Measurements from ENCODE around the gene TCERG1L. TPM values are rescaled to one million over a fixed set of nuclear protein-coding genes. Genes with fewer than 3 reads are reported as not detected.

The TCERG1L gene
- total RNA-seq, 2 donors from 2014 or later, result not detected

DNA sequence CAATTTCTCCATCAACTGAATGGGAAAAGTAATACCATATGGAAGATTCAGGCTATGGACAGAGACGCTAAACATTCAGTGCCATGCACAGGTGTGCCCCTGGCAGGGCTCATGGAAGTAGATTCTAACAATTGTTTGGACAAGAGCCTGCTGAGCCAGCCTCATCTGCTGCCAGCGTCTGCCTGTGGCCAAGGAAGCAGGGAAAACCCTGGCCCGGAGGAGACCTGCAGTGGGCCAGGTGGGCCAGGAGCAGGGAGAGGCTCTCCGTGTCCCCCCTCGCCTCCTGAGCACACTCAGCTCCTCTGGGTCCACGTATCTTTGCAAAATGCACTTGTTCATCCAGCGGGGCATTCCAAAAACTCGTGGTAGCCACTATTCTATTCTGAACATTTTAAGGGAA, 130.1 kb downstream of the TCERG1L start:
- Histone ChIP-seq H3K36me3 (no peaks in the 10 kb centered on the region), H3K4me3 (no peak overlapping the region), H3K27me3 (replicated peaks; ENCODE audit: insufficient read depth) (no peaks in the 10 kb centered on the region), H3K9me3 (no peaks in the 10 kb centered on the region), H3K27ac (no peak overlapping the region), H3K4me1 (ENCODE audit: control insufficient read depth in 1 of 2, low read depth in 2 of 2) (no peaks in the 10 kb centered on the region)
- DNase-seq (ENCODE audit: low spot score) (no peak), ATAC-seq (ENCODE audit: insufficient number of reproducible peaks, low FRiP score, low read depth) (no peak)
- TF ChIP-seq, protein P1, sequence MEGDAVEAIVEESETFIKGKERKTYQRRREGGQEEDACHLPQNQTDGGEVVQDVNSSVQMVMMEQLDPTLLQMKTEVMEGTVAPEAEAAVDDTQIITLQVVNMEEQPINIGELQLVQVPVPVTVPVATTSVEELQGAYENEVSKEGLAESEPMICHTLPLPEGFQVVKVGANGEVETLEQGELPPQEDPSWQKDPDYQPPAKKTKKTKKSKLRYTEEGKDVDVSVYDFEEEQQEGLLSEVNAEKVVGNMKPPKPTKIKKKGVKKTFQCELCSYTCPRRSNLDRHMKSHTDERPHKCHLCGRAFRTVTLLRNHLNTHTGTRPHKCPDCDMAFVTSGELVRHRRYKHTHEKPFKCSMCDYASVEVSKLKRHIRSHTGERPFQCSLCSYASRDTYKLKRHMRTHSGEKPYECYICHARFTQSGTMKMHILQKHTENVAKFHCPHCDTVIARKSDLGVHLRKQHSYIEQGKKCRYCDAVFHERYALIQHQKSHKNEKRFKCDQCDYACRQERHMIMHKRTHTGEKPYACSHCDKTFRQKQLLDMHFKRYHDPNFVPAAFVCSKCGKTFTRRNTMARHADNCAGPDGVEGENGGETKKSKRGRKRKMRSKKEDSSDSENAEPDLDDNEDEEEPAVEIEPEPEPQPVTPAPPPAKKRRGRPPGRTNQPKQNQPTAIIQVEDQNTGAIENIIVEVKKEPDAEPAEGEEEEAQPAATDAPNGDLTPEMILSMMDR (IDR thresholded peaks at IDR 0.05), result no peak

DNA sequence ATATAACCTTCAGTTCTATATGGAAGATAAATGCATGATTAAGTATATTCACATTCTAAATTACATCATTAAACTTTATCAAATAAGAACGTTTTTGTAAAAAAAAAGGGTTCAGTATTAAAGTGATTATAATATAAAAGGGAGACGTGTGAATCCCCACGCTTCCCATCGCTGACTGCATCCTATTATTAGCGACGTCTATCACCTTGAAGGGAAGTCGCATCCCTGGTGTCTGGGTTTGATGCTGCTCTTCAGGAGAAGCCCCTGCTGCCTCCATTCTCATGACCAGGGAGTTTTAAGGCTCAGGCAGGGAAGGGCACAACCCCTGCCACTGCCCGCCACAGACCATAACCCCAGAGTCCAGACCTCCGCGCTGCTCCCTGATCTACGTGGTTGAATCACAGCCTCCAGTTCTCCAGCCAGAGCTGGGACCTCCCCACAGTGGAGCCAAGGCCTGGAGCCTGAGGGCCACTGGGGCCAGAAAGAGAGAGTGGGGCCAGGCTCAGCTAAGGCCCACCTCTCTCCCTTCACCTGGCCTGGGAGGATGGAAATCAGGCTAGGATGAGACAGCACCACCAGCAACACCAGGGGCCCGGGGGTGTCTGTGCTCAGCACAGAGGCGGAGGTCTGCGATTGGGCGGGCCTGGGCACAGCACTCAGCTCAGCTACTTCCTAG, 130.6 kb downstream of the TCERG1L start:
- Histone ChIP-seq H3K4me1 (ENCODE audit: control insufficient read depth in 1 of 2, low read depth in 2 of 2) (no peaks in the 10 kb centered on the region), H3K9me3 (no peaks in the 10 kb centered on the region), H3K4me3 (no peak overlapping the region), H3K36me3 (no peaks in the 10 kb centered on the region), H3K27me3 (replicated peaks; ENCODE audit: insufficient read depth) (no peaks in the 10 kb centered on the region), H3K27ac (no peak overlapping the region)
- TF ChIP-seq, protein P1 (IDR thresholded peaks at IDR 0.05), result no peak
- no peak for ATAC-seq (ENCODE audit: insufficient number of reproducible peaks, low FRiP score, low read depth)
- no peak for DNase-seq (ENCODE audit: low spot score)

DNA sequence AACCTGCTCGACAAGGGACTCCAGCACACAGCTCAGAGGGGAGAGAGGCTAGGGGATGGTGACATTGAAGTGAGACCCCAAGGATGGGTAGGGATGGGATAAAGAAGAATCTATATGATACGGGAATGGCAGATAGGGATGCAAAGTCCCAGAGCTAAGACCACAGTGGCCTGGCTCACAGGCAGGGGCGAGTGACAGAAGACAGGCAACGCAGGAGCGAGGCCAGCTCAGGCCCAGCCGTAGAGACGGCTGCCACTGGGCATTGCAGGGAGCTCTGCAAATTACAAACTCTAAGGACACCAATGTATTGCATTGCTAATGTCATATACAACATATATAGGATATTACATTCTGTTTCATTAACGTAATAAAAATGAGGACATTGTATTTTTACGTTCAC, 131.4 kb downstream of the TCERG1L start:
- Histone ChIP-seq H3K36me3 (no peaks in the 10 kb centered on the region), H3K4me3 (no peak overlapping the region), H3K27ac (no peak overlapping the region), H3K9me3 (no peaks in the 10 kb centered on the region), H3K27me3 (replicated peaks; ENCODE audit: insufficient read depth) (no peaks in the 10 kb centered on the region), H3K4me1 (ENCODE audit: control insufficient read depth in 1 of 2, low read depth in 2 of 2) (no peaks in the 10 kb centered on the region)
- DNase-seq (ENCODE audit: low spot score) (no peak), ATAC-seq (ENCODE audit: insufficient number of reproducible peaks, low FRiP score, low read depth) (no peak)
- TF ChIP-seq, protein P1 (IDR thresholded peaks at IDR 0.05), result no peak

DNA sequence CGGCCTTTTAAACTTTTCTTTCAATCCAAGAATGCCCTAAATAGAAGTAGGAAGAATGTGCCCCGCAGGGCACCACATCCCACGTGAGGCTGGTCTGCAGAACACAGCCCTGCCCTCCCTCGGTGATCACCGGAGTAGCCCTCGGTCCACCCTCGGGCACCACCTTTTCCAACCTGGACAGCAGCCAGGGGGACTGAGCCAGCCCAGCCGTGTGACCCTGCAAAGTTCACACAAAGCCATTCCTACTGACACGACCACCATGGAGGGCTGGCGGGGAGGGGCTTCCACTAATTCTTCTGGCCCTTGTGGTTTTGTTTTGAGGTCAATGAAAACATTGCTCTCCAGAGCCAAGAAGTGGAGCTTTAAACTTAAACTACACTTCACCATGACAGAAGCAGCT, 132.2 kb downstream of the TCERG1L start:
- DNase-seq (ENCODE audit: low spot score), result no peak
- no peaks in the 10 kb centered on the region for H3K27me3 ChIP-seq (replicated peaks; ENCODE audit: insufficient read depth)
- no peak for ATAC-seq (ENCODE audit: insufficient number of reproducible peaks, low FRiP score, low read depth)

DNA sequence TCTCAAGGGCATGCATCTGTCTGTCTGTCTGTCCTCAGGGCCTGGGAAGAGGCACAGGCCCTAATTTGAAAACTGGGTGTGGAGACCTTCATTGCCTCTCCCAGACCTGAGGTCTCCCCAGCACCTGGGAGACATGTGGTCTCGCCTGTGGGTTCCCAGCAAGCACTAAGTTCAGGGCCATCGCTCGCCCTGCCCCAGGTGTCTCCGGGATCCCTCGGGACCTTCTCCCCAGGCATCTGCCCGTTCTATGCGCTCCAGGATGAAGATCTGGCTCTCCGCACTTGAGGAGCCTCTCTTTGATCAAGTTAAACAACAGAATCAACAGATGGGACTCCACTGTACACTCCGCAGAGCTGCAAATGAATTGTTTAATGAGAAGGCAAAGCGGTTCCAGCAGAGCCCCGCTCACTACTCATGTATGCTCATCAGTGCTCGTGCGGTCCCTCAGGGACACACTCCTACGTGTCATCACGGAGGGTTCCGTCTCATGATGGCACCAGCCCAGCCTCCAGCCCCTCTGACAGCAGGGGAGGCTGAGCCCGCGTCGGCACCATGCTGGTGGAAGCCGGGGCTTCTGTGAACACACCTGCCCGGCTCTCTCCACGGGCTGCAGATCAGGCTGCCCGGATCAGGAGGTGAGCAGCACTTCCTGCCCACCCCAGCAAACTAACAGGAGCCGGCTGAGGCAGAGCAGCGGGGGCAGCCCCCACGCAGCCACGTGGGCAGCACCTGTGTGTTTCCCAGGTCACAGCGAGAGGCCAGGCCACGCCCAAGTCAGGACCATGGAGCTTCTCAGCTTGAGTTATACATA, 132.8 kb downstream of the TCERG1L start:
- DNase-seq (ENCODE audit: low spot score) (no peak), ATAC-seq (ENCODE audit: insufficient number of reproducible peaks, low FRiP score, low read depth) (no peak)
- Histone ChIP-seq H3K27me3 (replicated peaks; ENCODE audit: insufficient read depth) (no peaks in the 10 kb centered on the region), H3K4me3 (no peak overlapping the region), H3K36me3 (no peaks in the 10 kb centered on the region), H3K4me1 (ENCODE audit: control insufficient read depth in 1 of 2, low read depth in 2 of 2) (no peaks in the 10 kb centered on the region), H3K27ac (no peak overlapping the region), H3K9me3 (no peaks in the 10 kb centered on the region)
- TF ChIP-seq, protein P1 (IDR thresholded peaks at IDR 0.05), result no peak

More for the DNA sequence above, 132.2 kb downstream of the TCERG1L start:
- Histone ChIP-seq H3K36me3 (no peaks in the 10 kb centered on the region), H3K4me1 (ENCODE audit: control insufficient read depth in 1 of 2, low read depth in 2 of 2) (no peaks in the 10 kb centered on the region), H3K9me3 (no peaks in the 10 kb centered on the region), H3K4me3 (no peak overlapping the region), H3K27ac (no peak overlapping the region)
- TF ChIP-seq, protein P1 (IDR thresholded peaks at IDR 0.05), result no peak

Measured in thoracic aorta (tissue), 2 donors.